ENCODE data around the gene TRAPPC1.

Gene TRAPPC1

DNA sequence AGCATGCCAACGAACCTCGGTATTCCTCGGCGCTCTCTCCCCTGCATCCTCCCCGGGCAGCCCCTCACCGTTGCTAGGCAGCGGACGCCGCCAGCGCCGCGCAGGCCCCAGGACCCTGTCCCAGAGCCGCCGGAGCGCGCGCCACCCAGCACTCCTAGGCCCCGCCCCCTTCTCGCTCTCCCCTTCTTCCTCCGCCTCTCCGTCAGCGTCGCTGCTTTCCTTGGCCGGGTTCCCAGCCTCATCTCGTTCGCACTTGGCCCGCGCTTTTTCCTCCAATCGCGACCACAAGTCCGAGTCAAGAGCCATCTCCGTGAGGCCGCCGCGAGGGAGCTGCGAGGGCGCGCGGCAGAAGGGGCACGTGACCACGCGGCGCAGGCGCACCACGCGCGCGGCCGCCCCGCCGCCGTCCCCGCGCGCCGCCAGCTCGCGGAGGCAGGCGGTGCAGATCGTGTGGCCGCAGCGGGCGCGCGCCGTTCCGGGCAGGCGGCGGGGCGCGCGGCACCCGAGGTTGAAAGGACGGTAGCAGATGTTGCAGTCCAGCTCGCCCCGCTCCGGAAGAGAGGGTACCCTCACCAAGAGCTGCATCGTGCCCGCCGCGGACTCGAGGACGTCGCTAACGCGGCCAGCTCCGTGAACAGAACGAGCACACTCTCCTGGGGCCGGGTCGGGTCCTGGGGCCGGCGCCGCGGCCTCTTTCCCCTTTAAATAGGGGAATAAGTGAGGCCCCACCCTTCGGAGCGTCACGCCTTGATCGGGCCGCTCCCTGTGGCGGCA is 15.9 kb downstream of the TRAPPC1 start, which contains the start of gene RNF227:
Gene RNF227, minus strand, starts transcription at position 679 of the 774 bp plus-strand sequence. Its CDS starts 94 bp downstream, at position 585.
- peak; percentile 95 for DNase-seq
- Histone ChIP-seq H3K36me3 (ENCODE audit: insufficient read depth, low read length) (peaks cover 21% of the 10 kb centered on the region), H2AFZ (ENCODE audit: low read depth, low read length) (peak within 1 kb of the TSS; percentile 76), H3K27me3 (ENCODE audit: insufficient read depth, low read length, poor library complexity) (no peaks in the 10 kb centered on the region), H3K9me3 (ENCODE audit: insufficient read depth, low read length, severe bottlenecking) (no peaks in the 10 kb centered on the region), H3K4me1 (ENCODE audit: insufficient read depth, low read length) (peaks cover 36% of the 10 kb centered on the region), H3K4me3 (ENCODE audit: low read depth in 1 of 2, low read length in 2 of 2) (peak within 1 kb of the TSS; percentile 31 to 66), H3K79me2 (ENCODE audit: insufficient read depth, low read length) (peaks cover 12% of the 10 kb centered on the region), H3K27ac (ENCODE audit: low read length) (peak within 1 kb of the TSS; percentile 84), H3K4me2 (ENCODE audit: insufficient read depth, low read length) (peak within 1 kb of the TSS; percentile 98), H4K20me1 (ENCODE audit: insufficient read depth, low read length) (peaks cover 9% of the 10 kb centered on the region; the same call in 1 of the 2 replicates), H3K9ac (ENCODE audit: low read depth, low read length) (peak within 1 kb of the TSS; percentile 89)
- TF ChIP-seq, protein P1, sequence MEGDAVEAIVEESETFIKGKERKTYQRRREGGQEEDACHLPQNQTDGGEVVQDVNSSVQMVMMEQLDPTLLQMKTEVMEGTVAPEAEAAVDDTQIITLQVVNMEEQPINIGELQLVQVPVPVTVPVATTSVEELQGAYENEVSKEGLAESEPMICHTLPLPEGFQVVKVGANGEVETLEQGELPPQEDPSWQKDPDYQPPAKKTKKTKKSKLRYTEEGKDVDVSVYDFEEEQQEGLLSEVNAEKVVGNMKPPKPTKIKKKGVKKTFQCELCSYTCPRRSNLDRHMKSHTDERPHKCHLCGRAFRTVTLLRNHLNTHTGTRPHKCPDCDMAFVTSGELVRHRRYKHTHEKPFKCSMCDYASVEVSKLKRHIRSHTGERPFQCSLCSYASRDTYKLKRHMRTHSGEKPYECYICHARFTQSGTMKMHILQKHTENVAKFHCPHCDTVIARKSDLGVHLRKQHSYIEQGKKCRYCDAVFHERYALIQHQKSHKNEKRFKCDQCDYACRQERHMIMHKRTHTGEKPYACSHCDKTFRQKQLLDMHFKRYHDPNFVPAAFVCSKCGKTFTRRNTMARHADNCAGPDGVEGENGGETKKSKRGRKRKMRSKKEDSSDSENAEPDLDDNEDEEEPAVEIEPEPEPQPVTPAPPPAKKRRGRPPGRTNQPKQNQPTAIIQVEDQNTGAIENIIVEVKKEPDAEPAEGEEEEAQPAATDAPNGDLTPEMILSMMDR (IDR thresholded peaks at IDR 0.05; ENCODE audit: borderline replicate concordance, extremely low read depth, low read length, poor library complexity, severe bottlenecking), result no peak
- TF ChIP-seq EZH2 (IDR thresholded peaks at IDR 0.05; ENCODE audit: borderline replicate concordance, low read depth, low read length, severe bottlenecking), result no peak
- ATAC-seq (ENCODE audit: insufficient read depth, low read depth), result peak; percentile 87

DNA sequence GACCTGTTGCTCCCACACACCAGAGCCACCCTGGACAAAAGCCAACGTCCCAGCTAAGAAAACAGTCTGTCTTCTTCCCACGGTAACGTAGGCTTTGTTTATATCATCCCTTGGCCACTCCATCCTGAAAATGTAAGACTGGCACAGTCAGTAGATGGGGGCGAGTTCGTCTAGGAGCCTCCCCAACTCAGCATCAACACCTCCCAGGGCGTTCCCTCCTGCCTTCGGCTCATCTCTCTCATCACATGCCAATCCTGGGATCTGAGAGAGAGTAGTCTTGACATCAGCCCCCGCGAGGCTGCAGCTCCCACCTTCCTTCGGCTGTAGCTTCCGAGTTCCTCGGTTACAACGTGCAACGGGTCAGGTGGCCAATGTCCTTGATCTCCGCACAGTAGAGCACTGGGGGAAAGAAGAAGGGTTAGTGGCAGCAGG is 16.6 kb downstream of the TRAPPC1 start:
- ATAC-seq (ENCODE audit: insufficient read depth, low read depth) (no peak), DNase-seq (no peak)
- H2AFZ ChIP-seq (ENCODE audit: low read depth, low read length), result peak overlapping the region; percentile 76
- H3K9me3 ChIP-seq (ENCODE audit: insufficient read depth, low read length, severe bottlenecking), result no peaks in the 10 kb centered on the region
- no peaks in the 10 kb centered on the region for H3K27me3 ChIP-seq (ENCODE audit: insufficient read depth, low read length, poor library complexity)
- peaks cover 12% of the 10 kb centered on the region for H3K79me2 ChIP-seq (ENCODE audit: insufficient read depth, low read length)
- H3K4me3 ChIP-seq (ENCODE audit: low read depth in 1 of 2, low read length in 2 of 2), result peak overlapping the region; percentile 31 to 66
- peak overlapping the region; percentile 84 for H3K27ac ChIP-seq (ENCODE audit: low read length)
- TF ChIP-seq, protein P1 (IDR thresholded peaks at IDR 0.05; ENCODE audit: borderline replicate concordance, extremely low read depth, low read length, poor library complexity, severe bottlenecking), result no peak
- no peak for TF ChIP-seq EZH2 (IDR thresholded peaks at IDR 0.05; ENCODE audit: borderline replicate concordance, low read depth, low read length, severe bottlenecking)
- H3K9ac ChIP-seq (ENCODE audit: low read depth, low read length), result peak overlapping the region; percentile 89
- H3K4me2 ChIP-seq (ENCODE audit: insufficient read depth, low read length), result peak overlapping the region; percentile 98
- H3K4me1 ChIP-seq (ENCODE audit: insufficient read depth, low read length), result peaks cover 36% of the 10 kb centered on the region
- H3K36me3 ChIP-seq (ENCODE audit: insufficient read depth, low read length), result peaks cover 27% of the 10 kb centered on the region
- peaks cover 9% of the 10 kb centered on the region; the same call in 1 of the 2 replicates for H4K20me1 ChIP-seq (ENCODE audit: insufficient read depth, low read length)

GRCh38 chr17:7912927-7913524 is 18.7 kb downstream of the TRAPPC1 start:
- peaks cover 47% of the 10 kb centered on the region for H3K36me3 ChIP-seq (ENCODE audit: insufficient read depth, low read length)
- H4K20me1 ChIP-seq (ENCODE audit: insufficient read depth, low read length), result peaks cover 9% of the 10 kb centered on the region; the same call in 1 of the 2 replicates
- H3K4me3 ChIP-seq (ENCODE audit: low read depth in 1 of 2, low read length in 2 of 2), result no peak overlapping the region
- TF ChIP-seq, protein P1 (IDR thresholded peaks at IDR 0.05; ENCODE audit: borderline replicate concordance, extremely low read depth, low read length, poor library complexity, severe bottlenecking), result peak; percentile 89
- TF ChIP-seq EZH2 (IDR thresholded peaks at IDR 0.05; ENCODE audit: borderline replicate concordance, low read depth, low read length, severe bottlenecking), result no peak
- no peaks in the 10 kb centered on the region for H3K27me3 ChIP-seq (ENCODE audit: insufficient read depth, low read length, poor library complexity)
- no peak overlapping the region for H3K4me2 ChIP-seq (ENCODE audit: insufficient read depth, low read length)
- ATAC-seq (ENCODE audit: insufficient read depth, low read depth), result peak; percentile 34
- DNase-seq, result peak; percentile 64
- H3K9me3 ChIP-seq (ENCODE audit: insufficient read depth, low read length, severe bottlenecking), result no peaks in the 10 kb centered on the region
- H3K9ac ChIP-seq (ENCODE audit: low read depth, low read length), result no peak overlapping the region
- H3K79me2 ChIP-seq (ENCODE audit: insufficient read depth, low read length), result peaks cover 12% of the 10 kb centered on the region
- no peak overlapping the region for H2AFZ ChIP-seq (ENCODE audit: low read depth, low read length)
- H3K27ac ChIP-seq (ENCODE audit: low read length), result peak overlapping the region; percentile 37; the same call in 1 of the 2 replicates
- H3K4me1 ChIP-seq (ENCODE audit: insufficient read depth, low read length), result peaks cover 36% of the 10 kb centered on the region
